ENCODE data around the gene CEP350.

Gene CEP350

GRCh38 chr1:179954493-179955286, at the start of gene CEP350:
CEP350 (plus strand) TSS chr1:179954810; CDS start chr1:179986182, 31,372 bp downstream.
- peak; percentile 99 for DNase-seq

- DNase-seq: peak; percentile 51
Observed at GRCh38 chr1:179910934-179911333, 43.7 kb upstream of the CEP350 start.

GRCh38 chr1:179911812-179912211, 42.8 kb upstream of the CEP350 start:
- DNase-seq: no peak

GRCh38 chr1:179917601-179918429, 36.8 kb upstream of the CEP350 start:
- DNase-seq: no peak

- no peak for DNase-seq
Observed at GRCh38 chr1:179921472-179921871, 33.1 kb upstream of the CEP350 start.

GRCh38 chr1:179921981-179922872, 32.4 kb upstream of the CEP350 start:
- DNase-seq: no peak

- DNase-seq: peak; percentile 28
Observed at GRCh38 chr1:179923029-179923428, 31.6 kb upstream of the CEP350 start.

GRCh38 chr1:179924268-179924667, 30.3 kb upstream of the CEP350 start:
- no peak for DNase-seq

- DNase-seq: no peak
Observed at GRCh38 chr1:179925302-179925701, 29.3 kb upstream of the CEP350 start.

- DNase-seq: no peak
Observed at GRCh38 chr1:179925922-179926849, 28.4 kb upstream of the CEP350 start.

GRCh38 chr1:179926850-179927205, 27.8 kb upstream of the CEP350 start:
- DNase-seq: no peak

- DNase-seq: no peak
Observed at GRCh38 chr1:179929955-179930798, 24.4 kb upstream of the CEP350 start.

GRCh38 chr1:179930867-179931266, 23.7 kb upstream of the CEP350 start:
- DNase-seq: no peak

- no peak for DNase-seq
Observed at GRCh38 chr1:179933219-179933618, 21.4 kb upstream of the CEP350 start.

- DNase-seq: peak; percentile 77
Observed at GRCh38 chr1:179935909-179936496, 18.6 kb upstream of the CEP350 start.

GRCh38 chr1:179937668-179938254, 16.8 kb upstream of the CEP350 start:
- DNase-seq: no peak

GRCh38 chr1:179938752-179939151, 15.9 kb upstream of the CEP350 start:
- peak; percentile 62 for DNase-seq

- DNase-seq: no peak
Observed at GRCh38 chr1:179939941-179940340, 14.7 kb upstream of the CEP350 start.

GRCh38 chr1:179941454-179941853, 13.2 kb upstream of the CEP350 start:
- peak; percentile 22 for DNase-seq

GRCh38 chr1:179950651-179951050, 4.0 kb upstream of the CEP350 start:
- DNase-seq: no peak
